HAP-1 (cell line): ENCODE data around the gene SHROOM3.

Source experiments
- DNase-seq, 2 experiments: peaks; one replicate each; pipeline ENCODE4 v3.0.0-alpha.2; 2016 to 2020; ENCODE audit warnings: low spot score in 2 of 2
- H3K27me3 ChIP-seq: fragments of 250-450 bp; sonication (Bioruptor Pico); 2 replicates; pipeline ENCODE4 v1.5.1; 2020; ENCODE audit warnings: low read depth, mild to moderate bottlenecking, moderate library complexity
- H3K36me3 ChIP-seq: fragments of 250-450 bp; sonication (Bioruptor Pico); replicated peaks from 2 replicates; pipeline ENCODE4 v1.5.1; 2020; ENCODE audit warnings: mild to moderate bottlenecking
- H3K4me1 ChIP-seq: fragments of 250-450 bp; sonication (Bioruptor Pico); 2 replicates; pipeline ENCODE4 v1.5.1; 2020; ENCODE audit warnings: mild to moderate bottlenecking
- H3K4me3 ChIP-seq: fragments of 250-450 bp; sonication (Bioruptor Pico); 2 replicates; pipeline ENCODE4 v1.5.1; 2020; ENCODE audit warnings: mild to moderate bottlenecking, moderate library complexity
- H3K9me3 ChIP-seq: fragments of 250-450 bp; sonication (Bioruptor Pico); 2 replicates; pipeline ENCODE4 v1.5.1; 2020; ENCODE audit warnings: mild to moderate bottlenecking, moderate library complexity
- in situ Hi-C: fragments of 300-500 bp; cut with MboI; formaldehyde crosslinking; loops from 3 replicates; pipeline ENCODE4 v1.14.3; 2020; ENCODE audit warnings: low sequenced_read_pairs, inconsistent platforms, mixed read lengths

Gene SHROOM3

GRCh38 chr4:76488888-76489685, 54.1 kb downstream of the SHROOM3 start:
- no peak overlapping the region for H3K4me3 ChIP-seq

GRCh38 chr4:76489686-76490161, 54.7 kb downstream of the SHROOM3 start:
- in situ Hi-C loops = loop anchor here (5.0 kb wide), 1 partner anchor 52 kb away; the partner anchor contains the start of gene SHROOM3
- H3K27me3 ChIP-seq = no peaks in the 10 kb centered on the region
- peaks cover 3% of the 10 kb centered on the region; the same call in 1 of the 2 replicates for H3K9me3 ChIP-seq
- H3K36me3 ChIP-seq = no peaks in the 10 kb centered on the region
- peaks cover 43% of the 10 kb centered on the region for H3K4me1 ChIP-seq
- no peak overlapping the region for H3K4me3 ChIP-seq
- peak; percentile 60 to 61 for DNase-seq

More at GRCh38 chr4:76488888-76489685, 54.1 kb downstream of the SHROOM3 start:
- Histone ChIP-seq H3K36me3 (no peaks in the 10 kb centered on the region), H3K9me3 (peaks cover 3% of the 10 kb centered on the region; the same call in 1 of the 2 replicates), H3K4me1 (peaks cover 46% of the 10 kb centered on the region), H3K27me3 (no peaks in the 10 kb centered on the region)
- in situ Hi-C loops = no loop called here
- DNase-seq = peak in 1 of 2 experiments; percentile 35

- in situ Hi-C loops = loop anchor here (5.0 kb wide), 1 partner anchor 55 kb away; the partner anchor contains the start of gene SHROOM3
- no peak for DNase-seq
- peaks cover 3% of the 10 kb centered on the region; the same call in 1 of the 2 replicates for H3K9me3 ChIP-seq
- H3K4me1 ChIP-seq = peaks cover 29% of the 10 kb centered on the region
- 0 out of 2 replicates have a peak, but pooled peaks cover 3% of the 10 kb centered on the region for H3K36me3 ChIP-seq
- H3K4me3 ChIP-seq = no peak overlapping the region
- H3K27me3 ChIP-seq = no peaks in the 10 kb centered on the region
Observed at GRCh38 chr4:76492055-76492454, 57.0 kb downstream of the SHROOM3 start.

GRCh38 chr4:76494243-76494642, 59.2 kb downstream of the SHROOM3 start:
- H3K4me3 ChIP-seq = no peak overlapping the region
- no peaks in the 10 kb centered on the region for H3K27me3 ChIP-seq
- in situ Hi-C loops = loop anchor here (5.0 kb wide), 1 partner anchor 57 kb away; the partner anchor contains the start of gene SHROOM3
- H3K4me1 ChIP-seq = peaks cover 29% of the 10 kb centered on the region
- 0 out of 2 replicates have a peak, but pooled peaks cover 3% of the 10 kb centered on the region for H3K36me3 ChIP-seq
- H3K9me3 ChIP-seq = peaks cover 3% of the 10 kb centered on the region; the same call in 1 of the 2 replicates
- no peak for DNase-seq

GRCh38 chr4:76494871-76495590, 60.0 kb downstream of the SHROOM3 start:
- DNase-seq = no peak
- H3K4me1 ChIP-seq = peaks cover 28% of the 10 kb centered on the region
- 0 out of 2 replicates have a peak, but pooled peaks cover 3% of the 10 kb centered on the region for H3K36me3 ChIP-seq
- H3K9me3 ChIP-seq = no peaks in the 10 kb centered on the region; the same call in 1 of the 2 replicates
- H3K27me3 ChIP-seq = no peaks in the 10 kb centered on the region
- H3K4me3 ChIP-seq = no peak overlapping the region
- in situ Hi-C loops = loop anchor here (5.0 kb wide), 1 partner anchor 58 kb away; the partner anchor contains the start of gene SHROOM3

GRCh38 chr4:76498550-76498949, 63.5 kb downstream of the SHROOM3 start:
- in situ Hi-C loops = no loop called here
- peak; percentile 35 to 86 for DNase-seq
- Histone ChIP-seq H3K27me3 (no peaks in the 10 kb centered on the region), H3K4me3 (no peak overlapping the region), H3K9me3 (no peaks in the 10 kb centered on the region), H3K36me3 (0 out of 2 replicates have a peak, but pooled peaks cover 3% of the 10 kb centered on the region), H3K4me1 (peaks cover 27% of the 10 kb centered on the region)

- in situ Hi-C loops = no loop called here
- no peak for DNase-seq
- Histone ChIP-seq H3K4me3 (no peak overlapping the region), H3K4me1 (peaks cover 27% of the 10 kb centered on the region), H3K9me3 (no peaks in the 10 kb centered on the region), H3K36me3 (0 out of 2 replicates have a peak, but pooled peaks cover 5% of the 10 kb centered on the region), H3K27me3 (no peaks in the 10 kb centered on the region)
Observed at GRCh38 chr4:76499461-76499860, 64.4 kb downstream of the SHROOM3 start.

GRCh38 chr4:76502886-76503285, 67.9 kb downstream of the SHROOM3 start:
- Histone ChIP-seq H3K9me3 (no peaks in the 10 kb centered on the region), H3K4me3 (no peak overlapping the region), H3K4me1 (peaks cover 19% of the 10 kb centered on the region), H3K36me3 (0 out of 2 replicates have a peak, but pooled peaks cover 3% of the 10 kb centered on the region), H3K27me3 (no peaks in the 10 kb centered on the region)
- in situ Hi-C loops = loop anchor here (10.0 to 25.0 kb wide), 3 partner anchors 318 to 809 kb away; no protein-coding TSS in a partner anchor
- DNase-seq = no peak

GRCh38 chr4:76504613-76505465, 69.8 kb downstream of the SHROOM3 start:
- Histone ChIP-seq H3K9me3 (no peaks in the 10 kb centered on the region), H3K4me1 (peaks cover under 1% of the 10 kb centered on the region; the same call in 1 of the 2 replicates), H3K36me3 (0 out of 2 replicates have a peak, but pooled peaks cover 3% of the 10 kb centered on the region), H3K27me3 (no peaks in the 10 kb centered on the region), H3K4me3 (no peak overlapping the region)
- DNase-seq = peak; percentile 25 to 76
- in situ Hi-C loops = loop anchor here (10.0 to 25.0 kb wide), 3 partner anchors 320 to 807 kb away; no protein-coding TSS in a partner anchor

- in situ Hi-C loops = loop anchor here (5.0 to 25.0 kb wide), 3 partner anchors 250 to 800 kb away; no protein-coding TSS in a partner anchor
- Histone ChIP-seq H3K9me3 (no peaks in the 10 kb centered on the region), H3K27me3 (no peaks in the 10 kb centered on the region), H3K4me1 (no peaks in the 10 kb centered on the region), H3K4me3 (no peak overlapping the region), H3K36me3 (no peaks in the 10 kb centered on the region)
- DNase-seq = no peak
Observed at GRCh38 chr4:76511947-76512346, 76.9 kb downstream of the SHROOM3 start.

GRCh38 chr4:76513482-76513881, 78.5 kb downstream of the SHROOM3 start:
- no peaks in the 10 kb centered on the region for H3K36me3 ChIP-seq
- H3K4me1 ChIP-seq = no peaks in the 10 kb centered on the region
- no peaks in the 10 kb centered on the region for H3K27me3 ChIP-seq
- H3K4me3 ChIP-seq = no peak overlapping the region
- H3K9me3 ChIP-seq = no peaks in the 10 kb centered on the region
- in situ Hi-C loops = loop anchor here (5.0 to 25.0 kb wide), 3 partner anchors 249 to 799 kb away; no protein-coding TSS in a partner anchor
- DNase-seq = no peak

- Histone ChIP-seq H3K36me3 (no peaks in the 10 kb centered on the region), H3K4me1 (no peaks in the 10 kb centered on the region), H3K4me3 (no peak overlapping the region), H3K9me3 (no peaks in the 10 kb centered on the region), H3K27me3 (no peaks in the 10 kb centered on the region)
- DNase-seq = no peak
- in situ Hi-C loops = loop anchor here (5.0 to 25.0 kb wide), 3 partner anchors 248 to 798 kb away; no protein-coding TSS in a partner anchor
Observed at GRCh38 chr4:76514087-76514486, 79.1 kb downstream of the SHROOM3 start.
